ENCODE measurements around the gene PHF2.

DNA sequence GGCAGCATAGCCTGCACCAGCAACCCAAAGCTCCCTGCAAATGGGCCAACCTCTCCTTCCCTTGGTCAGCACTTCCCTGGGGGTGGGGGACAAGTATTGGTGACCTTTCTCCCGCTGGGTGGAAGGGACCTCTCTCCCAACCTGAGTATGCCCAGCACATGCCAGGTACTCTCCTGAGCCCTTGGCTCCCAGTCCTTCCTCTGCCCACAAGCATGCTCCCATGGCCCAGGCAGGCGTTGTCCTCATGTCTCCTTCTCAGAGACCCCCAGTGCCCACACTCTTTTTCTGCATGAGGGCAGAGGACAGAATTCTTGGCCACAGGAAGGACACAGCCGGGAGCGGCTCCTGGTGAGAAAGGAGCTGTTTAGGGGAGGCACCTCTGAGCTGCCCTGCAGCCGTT is 60.3 kb downstream of the PHF2 start:
- TF ChIP-seq POLR2A (IDR thresholded peaks at IDR 0.05; ENCODE audit: control extremely low read depth in 1 of 2, low read depth in 2 of 2, low read length in 2 of 2) = no peak
- TF ChIP-seq, protein P1, sequence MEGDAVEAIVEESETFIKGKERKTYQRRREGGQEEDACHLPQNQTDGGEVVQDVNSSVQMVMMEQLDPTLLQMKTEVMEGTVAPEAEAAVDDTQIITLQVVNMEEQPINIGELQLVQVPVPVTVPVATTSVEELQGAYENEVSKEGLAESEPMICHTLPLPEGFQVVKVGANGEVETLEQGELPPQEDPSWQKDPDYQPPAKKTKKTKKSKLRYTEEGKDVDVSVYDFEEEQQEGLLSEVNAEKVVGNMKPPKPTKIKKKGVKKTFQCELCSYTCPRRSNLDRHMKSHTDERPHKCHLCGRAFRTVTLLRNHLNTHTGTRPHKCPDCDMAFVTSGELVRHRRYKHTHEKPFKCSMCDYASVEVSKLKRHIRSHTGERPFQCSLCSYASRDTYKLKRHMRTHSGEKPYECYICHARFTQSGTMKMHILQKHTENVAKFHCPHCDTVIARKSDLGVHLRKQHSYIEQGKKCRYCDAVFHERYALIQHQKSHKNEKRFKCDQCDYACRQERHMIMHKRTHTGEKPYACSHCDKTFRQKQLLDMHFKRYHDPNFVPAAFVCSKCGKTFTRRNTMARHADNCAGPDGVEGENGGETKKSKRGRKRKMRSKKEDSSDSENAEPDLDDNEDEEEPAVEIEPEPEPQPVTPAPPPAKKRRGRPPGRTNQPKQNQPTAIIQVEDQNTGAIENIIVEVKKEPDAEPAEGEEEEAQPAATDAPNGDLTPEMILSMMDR (IDR thresholded peaks at IDR 0.05; ENCODE audit: control extremely low read depth in 1 of 3, insufficient read depth in 1 of 3, low read depth in 1 of 3, low read length in 3 of 3) = no peak
- no peak for TF ChIP-seq EGR1 (IDR thresholded peaks at IDR 0.05; ENCODE audit: borderline replicate concordance, low read depth, low read length)

Data from H1 (cell line).